NCI-H82 treated with DMSO at 0.1 percent for 48 hours (cell line): ENCODE measurements around the gene GOLGA6D.
A peak's percentile ranks its signal among the peaks of the same experiment; 100 is the strongest.
"Not testable (repeated sequence)": the region's sequence is repeated elsewhere in the genome, so short reads cannot be mapped to it uniquely, and the experiment has no call there.

Experiments used
- DNase-seq: peaks from one replicate; lab custom pipeline; 2025; ENCODE audit not compliant: unreplicated experiment; lab: John Stamatoyannopoulos, UW

GOLGA6D gene

GRCh38 chr15:75328493-75329314 is 46.1 kb downstream of the GOLGA6D start:
- DNase-seq, result no peak

- no peak for DNase-seq
These were observed 46.9 kb downstream of the GOLGA6D start for GRCh38 chr15:75329571-75329970.

GRCh38 chr15:75332093-75332492 is 49.5 kb downstream of the GOLGA6D start:
- DNase-seq, result not testable (repeated sequence)

- not testable (repeated sequence) for DNase-seq
These were observed 51.2 kb downstream of the GOLGA6D start for GRCh38 chr15:75333654-75334419.

- DNase-seq, result no peak
These were observed 52.7 kb downstream of the GOLGA6D start for GRCh38 chr15:75335313-75335704.

GRCh38 chr15:75335705-75336355 is 53.2 kb downstream of the GOLGA6D start, which contains the start of gene COMMD4:
Gene COMMD4 (plus strand): TSS chr15:75336063. CDS start chr15:75336090, 27 bp downstream.
- peak; percentile 62 for DNase-seq

GRCh38 chr15:75338661-75339240 is 56.1 kb downstream of the GOLGA6D start:
- no peak for DNase-seq

GRCh38 chr15:75339531-75340240 is 57.1 kb downstream of the GOLGA6D start:
- DNase-seq, result no peak

- no peak for DNase-seq
These were observed 59.6 kb downstream of the GOLGA6D start for GRCh38 chr15:75342221-75342620.

- not testable (repeated sequence) for DNase-seq
These were observed 61.3 kb downstream of the GOLGA6D start for GRCh38 chr15:75343953-75344352.
